ENCODE measurements around the gene CSHL1. TPM values are rescaled to one million over a fixed set of nuclear protein-coding genes. Genes with fewer than 3 reads are reported as not detected.
"Not testable (repeated sequence)": the region's sequence is repeated elsewhere in the genome, so short reads cannot be mapped to it uniquely, and the experiment has no call there.

CSHL1 gene
- total RNA-seq, 2 donors from 2014 or later = not detected

GRCh38 chr17:63928172-63928666 is 17.2 kb upstream of the CSHL1 start:
- 87 to 100% methylated on average over 2 to 10 of the region's 10 CpGs for WGBS, 2 donors
- H3K27me3 ChIP-seq = no peaks in the 10 kb centered on the region
- no peaks in the 10 kb centered on the region for H3K36me3 ChIP-seq (replicated peaks in 1 of 2; ENCODE audit: insufficient read depth in 1 of 2, low read depth in 2 of 2)
- no peaks in the 10 kb centered on the region for H3K9me3 ChIP-seq
- intact Hi-C loops (cut with DNase I) = loop anchor here (10.0 kb wide), 1 partner anchor 357 kb away; no protein-coding TSS in a partner anchor
- no peak for TF ChIP-seq POLR2A (IDR thresholded peaks at IDR 0.05)
- TF ChIP-seq CTCF (IDR thresholded peaks at IDR 0.05) = no peak
- DNase-seq (no peak), ATAC-seq (no peak)
- no peaks in the 10 kb centered on the region for H3K4me1 ChIP-seq
- H3K4me3 ChIP-seq = no peak overlapping the region
- H3K27ac ChIP-seq = no peak overlapping the region

GRCh38 chr17:63927464-63928171 is 16.6 kb upstream of the CSHL1 start:
- Histone ChIP-seq H3K4me1 (no peaks in the 10 kb centered on the region), H3K9me3 (no peaks in the 10 kb centered on the region), H3K4me3 (no peak overlapping the region), H3K27ac (no peak overlapping the region), H3K36me3 (replicated peaks in 1 of 2; ENCODE audit: insufficient read depth in 1 of 2, low read depth in 2 of 2) (no peaks in the 10 kb centered on the region), H3K27me3 (no peaks in the 10 kb centered on the region)
- WGBS, 2 donors = 58 to 60% methylated on average over 6 to 8 of the region's 8 CpGs
- no peak for TF ChIP-seq CTCF (IDR thresholded peaks at IDR 0.05)
- TF ChIP-seq POLR2A (IDR thresholded peaks at IDR 0.05) = no peak
- intact Hi-C loops (cut with DNase I) = loop anchor here (10.0 kb wide), 1 partner anchor 357 kb away; no protein-coding TSS in a partner anchor
- no peak for DNase-seq
- no peak for ATAC-seq

GRCh38 chr17:63926164-63926563 is 15.1 kb upstream of the CSHL1 start:
- no peak for DNase-seq
- H3K9me3 ChIP-seq = no peaks in the 10 kb centered on the region
- no peak for ATAC-seq
- H3K4me1 ChIP-seq = no peaks in the 10 kb centered on the region
- TF ChIP-seq POLR2A (IDR thresholded peaks at IDR 0.05) (no peak), CTCF (IDR thresholded peaks at IDR 0.05) (no peak)
- no peak overlapping the region for H3K4me3 ChIP-seq
- intact Hi-C loops (cut with DNase I) = loop anchor here (10.0 kb wide), 1 partner anchor 359 kb away; no protein-coding TSS in a partner anchor
- H3K27ac ChIP-seq = no peak overlapping the region
- H3K27me3 ChIP-seq = no peaks in the 10 kb centered on the region
- WGBS, 2 donors = 91% methylated on average over 2 of the region's 2 CpGs
- H3K36me3 ChIP-seq (replicated peaks in 1 of 2; ENCODE audit: insufficient read depth in 1 of 2, low read depth in 2 of 2) = no peaks in the 10 kb centered on the region

- 59 to 77% methylated on average over 5 of the region's 5 CpGs for WGBS, 2 donors
- Histone ChIP-seq H3K27me3 (no peaks in the 10 kb centered on the region), H3K36me3 (replicated peaks in 1 of 2; ENCODE audit: insufficient read depth in 1 of 2, low read depth in 2 of 2) (no peaks in the 10 kb centered on the region), H3K27ac (no peak overlapping the region), H3K4me1 (no peaks in the 10 kb centered on the region), H3K4me3 (no peak overlapping the region), H3K9me3 (no peaks in the 10 kb centered on the region)
- DNase-seq (no peak), ATAC-seq (no peak)
- TF ChIP-seq POLR2A (IDR thresholded peaks at IDR 0.05) = no peak
- TF ChIP-seq CTCF (IDR thresholded peaks at IDR 0.05) = no peak
- intact Hi-C loops (cut with DNase I) = loop anchor here (10.0 kb wide), 1 partner anchor 359 kb away; no protein-coding TSS in a partner anchor
Observed at GRCh38 chr17:63925615-63926014, 14.6 kb upstream of the CSHL1 start.

GRCh38 chr17:63922402-63922801 is 11.3 kb upstream of the CSHL1 start:
- H3K4me3 ChIP-seq; H3K36me3 ChIP-seq (replicated peaks in 1 of 2; ENCODE audit: insufficient read depth in 1 of 2, low read depth in 2 of 2); DNase-seq; H3K27ac ChIP-seq; H3K27me3 ChIP-seq; H3K9me3 ChIP-seq; H3K4me1 ChIP-seq; ATAC-seq: not testable (repeated sequence)
- 57 to 59% methylated on average over 9 of the region's 9 CpGs for WGBS, 2 donors
- intact Hi-C loops (cut with DNase I) = loop anchor here (10.0 kb wide), 1 partner anchor 362 kb away; no protein-coding TSS in a partner anchor

- not testable (repeated sequence) for H3K36me3 ChIP-seq (replicated peaks in 1 of 2; ENCODE audit: insufficient read depth in 1 of 2, low read depth in 2 of 2); ATAC-seq
Observed at GRCh38 chr17:63920779-63921178, 9.7 kb upstream of the CSHL1 start.

GRCh38 chr17:63920050-63920449 is 9.0 kb upstream of the CSHL1 start:
- ATAC-seq; H3K27ac ChIP-seq; H3K36me3 ChIP-seq (replicated peaks in 1 of 2; ENCODE audit: insufficient read depth in 1 of 2, low read depth in 2 of 2); H3K4me1 ChIP-seq; H3K4me3 ChIP-seq; H3K27me3 ChIP-seq; DNase-seq; H3K9me3 ChIP-seq: not testable (repeated sequence)
- intact Hi-C loops (cut with DNase I) = loop anchor here (10.0 kb wide), 1 partner anchor 365 kb away; no protein-coding TSS in a partner anchor
- 82 to 87% methylated on average over 6 of the region's 6 CpGs for WGBS, 2 donors

More at GRCh38 chr17:63920779-63921178, 9.7 kb upstream of the CSHL1 start:
- WGBS, 2 donors = 66 to 77% methylated on average over 5 of the region's 5 CpGs
- DNase-seq, H3K27me3 ChIP-seq, H3K27ac ChIP-seq, H3K9me3 ChIP-seq, H3K4me3 ChIP-seq, H3K4me1 ChIP-seq: not testable (repeated sequence)
- intact Hi-C loops (cut with DNase I) = loop anchor here (10.0 kb wide), 1 partner anchor 364 kb away; no protein-coding TSS in a partner anchor
